ENCODE results near the gene WIPF3. TPM values are rescaled to one million over a fixed set of nuclear protein-coding genes. Genes with fewer than 3 reads are reported as not detected.

The WIPF3 gene, protein sequence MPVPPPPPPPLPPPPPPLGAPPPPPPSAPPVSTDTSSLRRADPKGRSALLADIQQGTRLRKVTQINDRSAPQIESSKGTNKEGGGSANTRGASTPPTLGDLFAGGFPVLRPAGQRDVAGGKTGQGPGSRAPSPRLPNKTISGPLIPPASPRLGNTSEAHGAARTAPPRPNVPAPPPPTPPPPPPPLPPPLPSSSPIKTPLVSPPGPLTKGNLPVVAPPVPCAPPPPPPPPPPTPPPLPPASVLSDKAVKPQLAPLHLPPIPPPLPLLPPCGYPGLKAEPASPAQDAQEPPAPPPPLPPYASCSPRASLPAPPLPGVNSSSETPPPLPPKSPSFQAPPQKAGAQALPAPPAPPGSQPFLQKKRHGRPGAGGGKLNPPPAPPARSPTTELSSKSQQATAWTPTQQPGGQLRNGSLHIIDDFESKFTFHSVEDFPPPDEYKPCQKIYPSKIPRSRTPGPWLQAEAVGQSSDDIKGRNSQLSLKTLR
- not detected in 2 replicates for total RNA-seq (2014; rRNA removed; shearing (Covaris generic))

DNA sequence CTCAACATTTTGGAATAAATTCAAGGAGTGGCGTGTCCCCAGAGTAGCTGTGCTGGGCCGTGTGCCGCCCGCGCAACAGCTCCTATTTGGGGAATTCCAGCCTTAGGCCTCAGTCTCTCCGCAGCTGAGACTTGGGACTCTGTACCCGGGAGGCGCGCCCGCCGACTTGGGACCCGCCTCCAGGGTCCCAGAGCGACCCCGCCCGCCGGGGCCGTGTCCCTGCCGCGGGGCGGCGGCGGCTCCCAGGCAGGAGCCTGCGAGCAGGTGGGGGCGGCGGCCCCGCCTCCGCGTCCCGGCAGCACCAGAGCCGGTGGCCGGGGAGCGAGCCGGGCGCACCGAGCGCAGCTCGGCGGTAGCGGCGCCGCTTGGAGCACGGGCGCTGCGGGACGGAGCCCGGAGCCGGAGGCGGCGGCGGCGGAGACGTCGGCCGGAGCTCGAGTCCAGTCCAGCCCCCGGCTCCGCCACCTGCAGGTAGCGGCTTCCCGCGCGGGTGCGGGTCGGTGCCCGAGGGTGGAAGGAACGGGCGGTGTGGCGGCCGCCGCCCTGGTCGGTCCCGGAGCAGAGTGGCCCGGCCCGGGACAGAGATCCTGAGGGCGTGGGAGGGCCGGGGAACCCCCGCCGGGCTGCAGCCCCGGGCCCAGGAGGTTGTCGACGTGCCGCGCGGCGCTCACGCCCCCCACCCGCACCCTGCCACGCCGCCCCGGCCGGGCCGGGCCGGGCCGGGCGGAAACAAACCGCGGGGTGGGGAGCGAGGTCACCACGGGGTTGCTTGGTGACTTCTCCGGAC lies at the start of gene WIPF3:
Gene WIPF3 (plus strand): TSS at position 301 of the 787 bp plus-strand sequence. CDS start 28,217 bp downstream, outside the sequence.
- Histone ChIP-seq H3K9me3 (replicated peaks) (no peaks in the 10 kb centered on the region), H3K27me3 (peaks cover 4% of the 10 kb centered on the region; the same call in 1 of the 2 replicates), H3K4me3 (no peak within 1 kb of the TSS), H3K36me3 (no peaks in the 10 kb centered on the region), H3K27ac (no peak within 1 kb of the TSS), H3K4me1 (no peaks in the 10 kb centered on the region)
- no peak for DNase-seq

DNA sequence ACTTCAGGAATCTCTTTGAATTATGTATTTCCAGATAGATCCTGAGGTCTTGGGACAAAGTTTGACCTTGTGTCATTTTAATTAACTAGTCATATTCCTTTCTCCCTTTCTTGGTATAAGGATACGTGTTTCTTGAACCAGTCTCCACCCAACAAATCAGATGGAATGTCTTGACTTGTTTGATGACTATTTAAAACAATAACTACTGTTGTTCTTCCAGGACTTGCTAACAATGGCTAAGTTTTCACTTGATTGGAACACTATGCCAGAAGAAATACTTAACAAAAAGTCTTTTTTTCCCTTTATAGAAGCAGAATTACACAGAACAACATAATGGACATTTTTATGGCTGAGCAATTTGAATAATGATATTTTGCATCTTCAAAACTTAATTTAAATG lies 43.0 kb upstream of the WIPF3 start:
- peaks cover 10% of the 10 kb centered on the region for H3K4me1 ChIP-seq
- no peaks in the 10 kb centered on the region for H3K36me3 ChIP-seq
- H3K9me3 ChIP-seq (replicated peaks): no peaks in the 10 kb centered on the region
- H3K27me3 ChIP-seq: no peaks in the 10 kb centered on the region
- no peak for DNase-seq
- no peak overlapping the region for H3K27ac ChIP-seq
- no peak overlapping the region for H3K4me3 ChIP-seq

DNA sequence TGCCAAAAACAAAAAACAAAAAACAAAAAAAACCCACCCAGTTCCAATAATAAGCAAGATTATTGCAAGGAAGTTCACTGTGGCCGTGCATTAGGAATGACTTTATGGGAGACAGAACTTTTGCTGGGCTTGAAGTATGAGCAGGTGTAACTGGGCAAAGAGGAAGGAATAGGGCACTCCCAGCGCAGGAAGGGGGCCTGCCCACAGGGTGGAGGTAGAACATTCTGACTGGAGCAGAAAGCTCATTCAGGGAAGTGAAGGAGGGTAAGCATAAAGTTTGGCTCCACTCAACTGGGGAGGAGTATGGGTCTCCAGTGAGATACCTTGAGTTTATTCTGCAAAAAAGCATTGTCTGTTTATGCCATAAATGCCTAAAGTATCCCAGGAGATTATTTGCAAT lies 42.1 kb upstream of the WIPF3 start:
- Histone ChIP-seq H3K36me3 (no peaks in the 10 kb centered on the region), H3K4me1 (peaks cover 10% of the 10 kb centered on the region), H3K9me3 (replicated peaks) (no peaks in the 10 kb centered on the region), H3K27me3 (no peaks in the 10 kb centered on the region), H3K4me3 (no peak overlapping the region), H3K27ac (no peak overlapping the region)
- peak; percentile 6 to 24 for DNase-seq

DNA sequence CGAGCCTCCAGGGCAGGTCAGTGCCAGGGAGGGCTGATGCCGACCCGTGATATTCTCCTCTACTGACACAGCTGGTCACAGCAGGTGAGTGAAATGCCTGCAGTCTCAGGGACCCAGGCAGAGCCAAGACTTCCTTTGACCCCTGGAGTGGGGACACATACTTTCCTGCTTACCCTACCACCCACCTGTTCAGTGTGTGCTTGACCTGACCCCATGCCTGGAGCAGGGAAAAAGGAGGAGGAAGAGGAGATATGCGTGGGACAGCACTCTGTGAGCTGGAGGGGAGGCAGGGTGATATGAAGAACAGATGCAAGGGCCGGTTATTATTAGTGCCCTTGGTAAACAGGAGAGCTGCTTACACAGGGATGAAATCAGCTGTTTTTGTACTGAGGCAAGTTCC lies 40.8 kb upstream of the WIPF3 start:
- peak; percentile 42 to 45 for DNase-seq
- H3K4me3 ChIP-seq: no peak overlapping the region
- no peak overlapping the region for H3K27ac ChIP-seq
- H3K9me3 ChIP-seq (replicated peaks): no peaks in the 10 kb centered on the region
- peaks cover 10% of the 10 kb centered on the region for H3K4me1 ChIP-seq
- H3K27me3 ChIP-seq: no peaks in the 10 kb centered on the region
- H3K36me3 ChIP-seq: no peaks in the 10 kb centered on the region

DNA sequence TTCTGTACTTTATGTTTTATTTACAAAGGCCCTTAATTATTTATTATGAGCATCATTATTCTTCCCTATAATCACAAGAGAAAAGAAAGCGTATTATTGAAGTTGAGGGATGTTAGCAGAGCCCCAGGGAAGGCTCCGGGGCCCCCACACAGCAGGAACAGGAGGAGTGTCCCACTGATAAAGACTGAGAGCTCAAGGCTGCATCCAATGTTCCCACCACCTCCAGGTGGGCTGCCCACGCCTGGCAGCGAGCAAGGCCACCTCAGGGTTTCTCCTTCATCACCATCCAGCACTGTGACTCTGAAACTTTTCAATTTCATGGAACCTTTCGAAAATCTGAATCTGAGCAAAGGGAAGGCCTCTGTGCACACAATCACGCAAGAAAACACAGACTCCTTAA lies 35.9 kb upstream of the WIPF3 start:
- Histone ChIP-seq H3K27me3 (no peaks in the 10 kb centered on the region), H3K36me3 (no peaks in the 10 kb centered on the region), H3K9me3 (replicated peaks) (no peaks in the 10 kb centered on the region), H3K4me3 (no peak overlapping the region), H3K4me1 (peaks cover 9% of the 10 kb centered on the region), H3K27ac (no peak overlapping the region)
- DNase-seq: no peak

DNA sequence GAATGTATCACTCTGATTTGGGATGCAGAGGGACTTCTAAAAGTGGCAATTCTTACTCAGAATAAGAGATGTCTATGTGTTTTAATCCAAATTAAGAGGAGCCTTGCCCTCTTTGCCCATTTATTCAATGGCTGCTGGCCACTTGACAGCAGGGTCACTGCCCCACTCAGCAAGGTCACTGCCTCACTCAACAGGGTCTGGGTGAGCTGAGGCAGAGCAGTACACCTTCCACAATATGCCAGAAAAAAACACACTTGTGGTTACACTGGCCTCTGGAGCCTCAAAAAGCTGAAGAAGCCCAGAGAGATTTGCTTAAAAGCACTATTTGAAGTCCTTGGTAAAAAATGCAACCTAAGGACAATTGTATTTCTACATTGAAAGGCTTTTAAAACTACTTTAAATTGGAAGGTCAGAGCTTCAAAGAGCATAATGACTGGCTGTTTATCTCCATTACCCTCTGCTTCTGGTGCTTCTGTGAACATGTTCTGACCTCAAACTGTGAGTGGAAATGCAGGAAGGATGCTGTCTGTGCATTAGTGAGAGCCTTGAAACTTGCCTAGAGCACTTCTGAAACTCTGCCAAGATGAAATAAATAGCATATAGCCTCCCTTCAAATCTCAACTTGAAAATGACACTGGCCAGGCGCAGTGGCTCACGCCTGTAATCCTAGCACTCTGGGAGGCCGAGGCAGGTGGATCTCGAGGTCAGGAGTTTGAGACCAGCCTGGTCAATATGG lies 35.1 kb upstream of the WIPF3 start:
- H3K4me1 ChIP-seq: no peaks in the 10 kb centered on the region; the same call in 1 of the 2 replicates
- H3K4me3 ChIP-seq: no peak overlapping the region
- no peaks in the 10 kb centered on the region for H3K27me3 ChIP-seq
- DNase-seq: peak; percentile 4 to 32
- H3K36me3 ChIP-seq: no peaks in the 10 kb centered on the region
- no peaks in the 10 kb centered on the region for H3K9me3 ChIP-seq (replicated peaks)
- H3K27ac ChIP-seq: no peak overlapping the region

DNA sequence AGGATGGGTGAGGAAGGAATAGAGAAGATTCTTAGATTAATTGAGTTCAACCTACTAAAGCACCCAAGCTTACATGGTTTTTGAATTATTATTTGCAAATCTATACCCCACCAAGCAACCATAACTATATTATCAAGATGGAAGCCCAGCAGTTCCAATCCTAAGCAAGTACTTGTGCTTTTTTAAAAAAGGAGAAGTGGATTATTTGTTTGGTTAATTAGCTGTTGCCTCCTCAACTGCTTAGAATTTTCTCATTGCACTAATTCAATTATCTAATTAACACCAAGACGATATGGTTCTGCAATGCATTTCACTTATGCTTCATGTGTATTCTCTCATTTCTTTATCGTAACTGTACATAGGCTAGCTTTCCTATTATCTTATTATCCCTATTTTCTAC lies 27.3 kb upstream of the WIPF3 start:
- no peaks in the 10 kb centered on the region for H3K36me3 ChIP-seq
- no peak for DNase-seq
- no peak overlapping the region for H3K4me3 ChIP-seq
- no peak overlapping the region for H3K27ac ChIP-seq
- no peaks in the 10 kb centered on the region for H3K9me3 ChIP-seq (replicated peaks)
- H3K27me3 ChIP-seq: peaks cover 4% of the 10 kb centered on the region; the same call in 1 of the 2 replicates
- no peaks in the 10 kb centered on the region for H3K4me1 ChIP-seq

DNA sequence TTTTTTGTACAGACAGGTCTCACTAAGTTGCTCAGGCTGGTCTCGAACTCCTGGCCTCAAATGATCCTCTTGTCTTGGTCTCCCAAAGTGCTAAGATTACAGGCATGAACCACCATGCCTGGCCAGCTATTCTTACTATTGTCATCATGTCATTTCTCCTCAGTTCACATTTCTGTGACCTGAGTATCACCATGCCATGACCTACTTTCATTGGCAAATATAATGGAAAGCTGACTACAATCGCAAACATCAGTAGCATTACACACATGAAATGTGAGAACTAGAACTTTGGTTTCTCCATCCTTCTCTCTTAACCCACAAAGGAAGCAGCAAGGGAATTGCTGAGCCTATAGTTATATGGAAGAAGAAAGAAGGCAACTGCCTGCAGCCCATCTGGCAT lies 26.0 kb upstream of the WIPF3 start:
- H3K36me3 ChIP-seq: no peaks in the 10 kb centered on the region
- H3K4me3 ChIP-seq: no peak overlapping the region
- no peaks in the 10 kb centered on the region for H3K9me3 ChIP-seq (replicated peaks)
- DNase-seq: no peak
- no peaks in the 10 kb centered on the region for H3K4me1 ChIP-seq
- H3K27ac ChIP-seq: no peak overlapping the region
- peaks cover 4% of the 10 kb centered on the region; the same call in 1 of the 2 replicates for H3K27me3 ChIP-seq

DNA sequence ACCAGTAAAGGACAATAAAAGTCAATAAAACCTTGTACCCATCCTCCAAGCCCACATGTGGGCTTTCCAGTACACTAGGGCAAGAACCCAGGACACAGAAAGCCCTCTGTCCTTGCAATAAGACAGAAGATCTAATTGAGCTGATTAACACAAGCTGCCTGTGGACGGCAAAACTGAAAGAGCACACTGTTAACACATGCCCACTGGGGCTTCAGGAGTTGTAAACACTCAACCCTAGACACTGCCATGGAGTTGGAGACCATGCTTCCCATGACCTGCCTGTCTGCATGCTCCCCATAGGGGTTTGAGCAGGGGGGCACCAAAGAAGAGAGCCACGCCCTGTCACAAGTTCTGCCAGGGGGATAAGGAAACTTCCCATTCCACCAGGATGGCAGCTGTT lies 22.6 kb upstream of the WIPF3 start:
- H3K27ac ChIP-seq: no peak overlapping the region
- no peak for DNase-seq
- no peak overlapping the region for H3K4me3 ChIP-seq
- no peaks in the 10 kb centered on the region; the same call in 1 of the 2 replicates for H3K27me3 ChIP-seq
- H3K9me3 ChIP-seq (replicated peaks): no peaks in the 10 kb centered on the region
- no peaks in the 10 kb centered on the region for H3K4me1 ChIP-seq
- H3K36me3 ChIP-seq: no peaks in the 10 kb centered on the region

DNA sequence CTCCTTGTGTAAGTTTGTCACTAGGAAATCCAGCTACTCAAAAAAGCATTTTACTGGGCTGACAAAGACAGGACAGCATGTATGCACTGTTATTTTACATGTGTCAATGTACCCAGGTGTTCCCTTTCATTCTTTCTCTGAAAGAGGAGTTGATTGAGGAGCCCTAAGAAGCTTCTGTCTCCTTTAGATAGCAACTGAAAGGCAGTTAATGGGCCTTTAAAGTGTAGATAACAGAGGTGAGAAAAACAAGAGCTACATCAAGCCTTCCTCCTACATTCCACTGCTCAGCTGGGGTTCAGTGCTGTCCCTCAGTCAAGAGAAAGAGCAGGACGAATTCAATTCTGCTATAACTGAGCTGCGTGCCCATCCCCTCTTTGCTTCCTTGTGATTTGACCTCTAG lies 12.8 kb upstream of the WIPF3 start:
- H3K4me1 ChIP-seq: no peaks in the 10 kb centered on the region
- no peak overlapping the region for H3K4me3 ChIP-seq

DNA sequence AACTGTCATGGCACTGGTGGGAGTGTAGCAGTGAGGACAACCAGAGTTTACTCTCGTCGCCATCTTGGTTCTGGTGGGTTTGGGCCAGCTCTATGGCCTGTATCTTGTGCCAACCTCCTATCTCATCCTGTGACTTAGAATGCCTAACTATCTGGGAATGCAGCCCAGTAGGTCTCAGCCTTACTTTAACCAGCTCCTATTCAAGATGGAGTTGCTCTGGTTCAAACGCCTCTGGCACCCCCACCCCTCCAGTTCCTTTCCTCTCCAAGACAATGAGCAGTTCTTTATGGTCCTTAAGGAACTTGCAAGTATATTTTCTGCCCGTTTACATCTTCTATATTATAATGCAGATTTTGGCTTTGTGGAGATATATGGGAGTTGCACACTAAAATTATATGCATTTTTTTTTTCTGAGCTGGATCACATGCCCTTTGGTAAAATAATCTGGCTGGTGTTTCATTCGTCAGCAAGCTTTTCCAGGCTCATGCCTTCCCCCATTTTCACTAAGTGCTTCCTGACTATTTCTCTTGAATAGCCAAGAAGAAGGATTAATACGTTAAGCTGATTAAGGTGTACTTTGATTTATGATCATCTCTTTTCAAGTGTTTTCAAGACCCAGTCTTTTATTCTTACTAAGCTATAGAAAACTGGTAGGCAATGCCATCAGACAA lies 11.2 kb upstream of the WIPF3 start:
- H3K4me3 ChIP-seq: no peak overlapping the region
- no peak for DNase-seq
- H3K27me3 ChIP-seq: 0 out of 2 replicates have a peak, but pooled peaks cover 3% of the 10 kb centered on the region
- no peak overlapping the region for H3K27ac ChIP-seq
- no peaks in the 10 kb centered on the region for H3K9me3 ChIP-seq (replicated peaks)
- no peaks in the 10 kb centered on the region for H3K36me3 ChIP-seq
- H3K4me1 ChIP-seq: no peaks in the 10 kb centered on the region

More for the DNA sequence above, 12.8 kb upstream of the WIPF3 start:
- Histone ChIP-seq H3K27me3 (0 out of 2 replicates have a peak, but pooled peaks cover 3% of the 10 kb centered on the region), H3K27ac (no peak overlapping the region), H3K36me3 (no peaks in the 10 kb centered on the region), H3K9me3 (replicated peaks) (no peaks in the 10 kb centered on the region)
- no peak for DNase-seq

DNA sequence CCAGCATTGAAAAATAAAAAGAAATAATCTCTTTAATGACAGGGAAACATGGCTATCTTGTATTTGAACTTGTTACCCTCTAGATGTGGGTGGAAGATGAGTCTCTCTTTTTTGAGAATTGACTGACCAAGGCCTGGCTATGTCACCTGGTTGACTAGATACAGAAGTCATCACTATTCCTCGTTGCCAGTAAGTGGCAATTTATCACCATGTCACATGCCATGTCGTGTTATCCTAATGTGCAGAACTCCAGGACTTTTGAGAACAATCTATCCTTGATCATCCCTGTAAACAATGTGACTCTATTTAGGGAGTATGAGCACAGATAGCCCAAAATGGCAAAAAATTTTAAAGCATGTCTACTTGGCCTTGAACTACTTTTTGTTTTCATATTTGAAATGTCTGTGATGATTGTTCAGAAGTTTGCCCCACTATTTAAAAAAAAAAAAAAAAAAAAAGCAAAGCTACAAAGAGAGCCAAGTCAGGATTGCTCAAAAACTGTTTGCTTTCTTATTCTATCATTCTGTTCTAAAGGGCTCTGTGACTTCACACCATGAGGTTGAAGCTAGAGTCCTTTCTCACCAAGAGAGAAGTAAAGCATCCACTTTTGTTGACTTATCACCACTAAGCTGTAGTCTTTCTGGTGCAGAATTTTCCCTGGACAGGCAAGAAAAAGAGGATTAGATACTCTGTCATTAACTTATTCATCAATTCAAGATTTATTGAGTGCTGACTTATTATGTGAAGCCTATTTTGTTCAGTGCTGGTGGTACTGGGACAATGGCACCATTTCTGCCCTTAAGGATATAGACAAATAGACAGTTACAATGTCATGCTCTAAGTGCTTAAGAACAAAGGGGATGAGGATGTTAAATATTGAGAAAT lies 10.4 kb upstream of the WIPF3 start:
- Histone ChIP-seq H3K27ac (no peak overlapping the region), H3K27me3 (0 out of 2 replicates have a peak, but pooled peaks cover 3% of the 10 kb centered on the region), H3K4me1 (no peaks in the 10 kb centered on the region), H3K4me3 (no peak overlapping the region), H3K9me3 (replicated peaks) (no peaks in the 10 kb centered on the region), H3K36me3 (no peaks in the 10 kb centered on the region)
- DNase-seq: no peak

DNA sequence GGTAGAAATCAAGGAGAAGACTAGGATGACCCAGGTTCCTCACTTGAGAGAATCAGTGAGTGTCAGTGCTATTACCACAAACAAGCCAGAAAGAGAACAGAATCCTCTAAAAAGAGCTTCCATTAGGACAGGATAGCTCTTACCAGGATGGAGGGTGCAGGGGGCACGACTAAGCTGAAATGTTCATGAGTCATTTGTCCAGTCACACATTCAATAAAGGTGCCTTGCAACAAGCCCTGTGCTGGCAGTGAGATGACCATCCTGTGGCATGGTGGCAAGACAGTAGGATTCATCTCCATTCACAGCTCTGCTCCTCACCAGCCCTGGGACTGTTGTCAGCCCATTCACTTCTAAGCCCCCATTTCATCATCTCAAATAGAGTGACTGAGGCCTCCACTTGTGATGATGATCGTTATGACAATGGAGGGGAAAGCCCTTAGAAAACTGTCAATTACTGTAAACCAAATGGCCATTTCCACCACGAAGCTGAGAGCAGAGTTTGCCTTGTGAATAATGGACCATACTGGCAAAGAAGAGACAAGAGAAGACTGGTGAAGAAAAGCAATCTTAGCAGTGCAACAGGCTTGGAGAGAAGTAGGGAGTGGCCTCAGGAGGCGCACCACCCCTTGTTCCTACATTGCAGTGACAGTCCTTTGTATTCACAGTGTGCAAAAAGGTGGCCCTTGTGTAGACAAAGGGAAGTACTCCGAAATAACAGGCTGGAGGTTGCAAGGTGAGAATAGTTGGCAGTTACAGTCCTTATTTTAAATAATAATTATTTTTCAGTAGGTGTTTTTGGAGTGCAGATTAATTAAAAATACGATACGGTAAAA lies 9.0 kb upstream of the WIPF3 start:
- Histone ChIP-seq H3K9me3 (replicated peaks) (no peaks in the 10 kb centered on the region), H3K4me1 (no peaks in the 10 kb centered on the region), H3K27ac (no peak overlapping the region), H3K27me3 (0 out of 2 replicates have a peak, but pooled peaks cover 3% of the 10 kb centered on the region), H3K4me3 (no peak overlapping the region), H3K36me3 (no peaks in the 10 kb centered on the region)
- DNase-seq: no peak

Measured in SJCRH30 (cell line).